GM12873 (cell line): ENCODE measurements around the gene MUC4.

Experiments
- TF ChIP-seq, protein P1 (sequence below): IDR thresholded peaks from 2 replicates; pipeline ENCODE4 v1.5.1; 2012; ENCODE audit warnings: low read depth, mild to moderate bottlenecking, moderate library complexity, low read length, control low read depth; ENCODE audit not compliant: insufficient read depth; ENCODE audit errors: missing control alignments

Gene MUC4

DNA sequence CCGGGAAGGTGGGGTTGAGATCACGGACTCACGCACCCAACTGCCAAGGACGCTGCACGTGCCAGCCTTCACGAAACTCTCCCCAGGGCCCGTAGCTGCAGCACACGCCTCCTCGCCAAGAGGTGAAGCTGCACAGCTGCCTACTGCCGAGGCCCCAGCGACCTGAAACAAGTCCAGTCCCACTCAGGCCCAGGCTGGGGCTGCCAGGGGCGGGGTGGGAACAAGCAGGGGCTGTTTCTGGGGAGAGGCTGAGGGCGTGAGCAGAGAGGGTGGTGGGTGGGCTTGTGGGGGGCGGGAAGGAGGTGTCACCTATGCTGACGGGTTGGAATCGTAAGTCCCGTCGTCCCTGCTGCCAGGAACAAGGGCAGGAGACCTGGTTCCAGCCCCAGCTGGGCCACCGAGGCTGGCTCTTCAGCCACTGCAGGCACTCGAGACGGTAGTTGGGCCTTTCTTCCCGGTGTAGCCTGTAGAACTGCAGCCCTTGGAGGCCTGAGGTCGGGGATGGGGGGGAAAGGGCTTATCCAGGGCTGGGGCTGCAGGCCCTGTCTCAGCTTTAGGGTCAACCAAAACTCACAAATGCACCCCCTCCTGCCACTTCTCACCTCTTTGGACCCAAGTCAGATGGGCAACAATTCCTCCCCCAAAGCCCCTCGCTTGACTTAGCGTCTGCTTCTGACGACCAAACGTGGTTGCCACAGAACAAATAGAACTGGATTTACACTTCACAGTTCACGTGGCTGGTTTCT, 46.6 kb downstream of the MUC4 start:
- TF ChIP-seq, protein P1, sequence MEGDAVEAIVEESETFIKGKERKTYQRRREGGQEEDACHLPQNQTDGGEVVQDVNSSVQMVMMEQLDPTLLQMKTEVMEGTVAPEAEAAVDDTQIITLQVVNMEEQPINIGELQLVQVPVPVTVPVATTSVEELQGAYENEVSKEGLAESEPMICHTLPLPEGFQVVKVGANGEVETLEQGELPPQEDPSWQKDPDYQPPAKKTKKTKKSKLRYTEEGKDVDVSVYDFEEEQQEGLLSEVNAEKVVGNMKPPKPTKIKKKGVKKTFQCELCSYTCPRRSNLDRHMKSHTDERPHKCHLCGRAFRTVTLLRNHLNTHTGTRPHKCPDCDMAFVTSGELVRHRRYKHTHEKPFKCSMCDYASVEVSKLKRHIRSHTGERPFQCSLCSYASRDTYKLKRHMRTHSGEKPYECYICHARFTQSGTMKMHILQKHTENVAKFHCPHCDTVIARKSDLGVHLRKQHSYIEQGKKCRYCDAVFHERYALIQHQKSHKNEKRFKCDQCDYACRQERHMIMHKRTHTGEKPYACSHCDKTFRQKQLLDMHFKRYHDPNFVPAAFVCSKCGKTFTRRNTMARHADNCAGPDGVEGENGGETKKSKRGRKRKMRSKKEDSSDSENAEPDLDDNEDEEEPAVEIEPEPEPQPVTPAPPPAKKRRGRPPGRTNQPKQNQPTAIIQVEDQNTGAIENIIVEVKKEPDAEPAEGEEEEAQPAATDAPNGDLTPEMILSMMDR, result no peak

DNA sequence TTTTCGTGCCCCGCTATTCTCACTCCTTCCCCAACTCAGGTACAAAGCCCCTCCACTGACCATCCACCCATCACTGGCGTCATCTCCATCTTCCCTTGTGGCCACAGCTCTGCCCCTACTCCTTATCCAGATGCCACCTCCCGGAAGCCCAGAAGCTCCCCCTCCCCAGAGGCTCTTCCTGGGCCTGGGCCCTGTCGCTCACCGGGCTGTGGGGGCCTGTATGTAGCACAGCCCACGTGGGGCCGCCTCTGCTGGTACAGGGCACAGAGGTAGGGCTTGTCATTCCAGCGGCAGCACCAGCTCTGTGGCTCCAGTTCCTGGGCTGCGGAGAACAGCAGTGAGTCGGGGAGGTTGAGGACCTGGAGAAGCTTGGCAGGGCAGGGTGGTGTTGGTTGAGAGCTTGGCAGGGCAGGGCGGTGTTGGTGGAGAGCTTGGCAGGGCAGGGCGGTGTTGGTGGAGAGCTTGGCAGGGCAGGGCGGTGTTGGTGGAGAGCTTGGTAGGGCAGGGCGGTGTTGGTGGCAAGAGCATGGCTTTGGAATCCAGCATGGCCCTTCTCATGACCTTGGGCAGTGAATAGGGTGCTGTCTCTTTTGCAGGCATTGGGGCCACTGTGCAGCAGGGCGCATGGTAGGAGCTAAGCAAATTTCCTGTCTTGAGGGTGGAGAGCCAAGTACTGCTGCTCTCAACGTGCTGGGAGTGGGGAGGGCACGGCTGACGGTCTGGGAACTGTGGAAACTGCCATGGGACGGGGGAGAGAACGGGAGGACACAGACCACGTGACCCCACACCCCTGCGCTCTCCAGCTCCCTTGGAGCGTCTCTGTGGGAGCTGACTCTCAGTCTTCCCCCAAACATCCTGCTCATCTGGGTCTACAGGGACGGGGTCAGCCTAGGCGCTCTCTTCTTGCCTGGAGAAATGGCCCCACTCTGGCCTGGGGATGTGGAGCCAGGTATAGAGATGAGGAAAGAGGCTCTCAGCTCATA, 47.6 kb downstream of the MUC4 start:
- TF ChIP-seq, protein P1, result no peak

GRCh38 chr3:195763076-195763830, 48.5 kb downstream of the MUC4 start:
- TF ChIP-seq, protein P1, result no peak

GRCh38 chr3:195762611-195763010, 49.1 kb downstream of the MUC4 start:
- TF ChIP-seq, protein P1, result no peak

- TF ChIP-seq, protein P1, result no peak
Observed at GRCh38 chr3:195762249-195762585, 49.5 kb downstream of the MUC4 start.

- TF ChIP-seq, protein P1, result no peak
Observed at GRCh38 chr3:195761567-195762248, 50.0 kb downstream of the MUC4 start.
